ENCODE data around the gene LEFTY1.

GRCh38 chr1:225862581-225862950 is 26.4 kb downstream of the LEFTY1 start:
- TF ChIP-seq CTCF (IDR thresholded peaks at IDR 0.05) (no peak), POLR2A (IDR thresholded peaks at IDR 0.05) (no peak)

Measured in Peyer's patch (tissue), 4 donors.